GM12801 (cell line): ENCODE results near the gene STOX1.

ENCODE experiments used
- TF ChIP-seq, protein P1 (sequence below): IDR thresholded peaks from one replicate; pipeline ENCODE4 v1.5.1; 2011; ENCODE audit warnings: control low read depth; ENCODE audit not compliant: insufficient read length; ENCODE audit errors: extremely low read depth

STOX1 gene

DNA sequence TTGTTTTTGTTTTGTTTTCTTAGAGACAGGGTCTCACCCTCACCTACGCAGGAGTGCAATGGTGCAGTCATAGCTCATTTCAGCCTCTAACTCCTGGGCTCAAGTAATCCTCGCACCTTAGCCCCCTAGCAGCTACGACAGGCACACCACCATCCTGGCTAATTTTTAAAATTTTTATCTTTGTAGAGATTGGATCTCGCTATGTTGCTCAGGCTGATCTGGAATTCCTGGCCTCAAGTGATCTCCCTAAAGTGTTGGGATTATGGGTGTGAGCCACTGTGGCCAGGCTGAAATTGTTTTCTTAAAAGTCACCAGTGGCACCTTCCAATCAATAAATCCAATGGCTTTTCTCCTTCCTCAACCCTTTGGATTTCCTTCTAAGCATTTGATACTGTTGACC lies 52.9 kb downstream of the STOX1 start:
- TF ChIP-seq, protein P1, sequence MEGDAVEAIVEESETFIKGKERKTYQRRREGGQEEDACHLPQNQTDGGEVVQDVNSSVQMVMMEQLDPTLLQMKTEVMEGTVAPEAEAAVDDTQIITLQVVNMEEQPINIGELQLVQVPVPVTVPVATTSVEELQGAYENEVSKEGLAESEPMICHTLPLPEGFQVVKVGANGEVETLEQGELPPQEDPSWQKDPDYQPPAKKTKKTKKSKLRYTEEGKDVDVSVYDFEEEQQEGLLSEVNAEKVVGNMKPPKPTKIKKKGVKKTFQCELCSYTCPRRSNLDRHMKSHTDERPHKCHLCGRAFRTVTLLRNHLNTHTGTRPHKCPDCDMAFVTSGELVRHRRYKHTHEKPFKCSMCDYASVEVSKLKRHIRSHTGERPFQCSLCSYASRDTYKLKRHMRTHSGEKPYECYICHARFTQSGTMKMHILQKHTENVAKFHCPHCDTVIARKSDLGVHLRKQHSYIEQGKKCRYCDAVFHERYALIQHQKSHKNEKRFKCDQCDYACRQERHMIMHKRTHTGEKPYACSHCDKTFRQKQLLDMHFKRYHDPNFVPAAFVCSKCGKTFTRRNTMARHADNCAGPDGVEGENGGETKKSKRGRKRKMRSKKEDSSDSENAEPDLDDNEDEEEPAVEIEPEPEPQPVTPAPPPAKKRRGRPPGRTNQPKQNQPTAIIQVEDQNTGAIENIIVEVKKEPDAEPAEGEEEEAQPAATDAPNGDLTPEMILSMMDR, result no peak

DNA sequence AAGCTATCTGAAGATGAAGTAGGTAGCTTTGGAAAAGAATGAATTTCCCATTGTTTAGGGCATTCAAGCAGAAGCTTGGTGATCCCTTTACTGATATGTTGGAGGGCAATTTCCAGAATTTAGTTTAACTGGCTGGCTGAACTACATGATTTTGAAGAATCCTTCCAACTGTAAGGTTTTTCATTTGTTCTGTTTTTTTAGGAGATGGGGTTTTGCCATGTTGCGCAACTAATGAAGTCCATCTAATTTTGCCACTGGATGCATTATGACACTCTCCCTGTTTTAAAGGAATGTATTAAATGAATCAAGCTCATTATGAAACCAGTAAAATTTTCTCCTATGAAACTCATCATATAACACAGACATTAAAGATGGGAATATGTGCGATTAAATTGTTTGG lies 67.7 kb downstream of the STOX1 start:
- TF ChIP-seq, protein P1, result no peak

DNA sequence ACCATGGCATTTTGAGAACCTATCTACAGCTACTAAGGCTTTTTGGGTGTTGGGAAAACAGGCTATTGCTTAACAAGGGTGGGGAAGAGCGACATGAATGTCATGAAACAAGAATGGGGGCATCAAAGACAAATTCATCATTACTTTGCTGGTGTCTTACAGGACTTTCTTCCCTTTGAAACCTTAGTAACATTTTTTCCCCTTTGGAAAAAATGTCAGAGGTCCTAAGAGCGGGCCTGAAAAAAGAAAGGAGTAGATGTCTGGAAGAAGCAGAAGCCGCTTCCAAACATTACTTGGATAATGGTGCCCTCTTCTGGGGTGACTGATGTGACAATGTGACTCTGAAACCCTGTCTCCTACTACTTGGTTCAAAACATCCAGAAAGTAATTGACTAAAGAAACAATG lies 70.0 kb downstream of the STOX1 start:
- TF ChIP-seq, protein P1, result no peak

DNA sequence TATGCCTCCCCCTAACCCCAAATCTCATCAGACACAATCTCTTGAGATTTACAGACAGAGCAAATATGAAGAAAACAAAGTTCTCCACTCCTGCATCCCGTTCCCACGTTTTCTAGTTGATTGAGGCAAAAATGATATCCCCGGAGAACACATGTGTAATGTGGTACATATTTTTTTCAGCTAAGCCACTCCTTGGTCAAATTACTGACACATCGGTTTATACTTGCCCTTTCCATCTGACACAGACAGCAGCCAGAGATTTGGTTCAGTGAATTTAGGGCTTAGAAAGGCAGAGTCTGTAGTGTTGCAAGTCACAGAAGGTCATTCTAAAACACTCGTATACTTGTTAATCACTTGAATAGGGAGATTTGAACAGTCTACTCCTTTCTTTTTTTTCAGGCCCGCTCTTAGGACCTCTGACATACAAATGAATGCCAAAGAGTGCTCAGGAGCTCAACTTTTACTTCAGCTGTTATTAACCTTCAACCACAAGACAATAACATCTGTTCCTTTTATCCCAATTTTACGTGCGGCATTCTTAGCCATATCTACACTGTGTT lies 71.9 kb downstream of the STOX1 start:
- TF ChIP-seq, protein P1, result no peak

DNA sequence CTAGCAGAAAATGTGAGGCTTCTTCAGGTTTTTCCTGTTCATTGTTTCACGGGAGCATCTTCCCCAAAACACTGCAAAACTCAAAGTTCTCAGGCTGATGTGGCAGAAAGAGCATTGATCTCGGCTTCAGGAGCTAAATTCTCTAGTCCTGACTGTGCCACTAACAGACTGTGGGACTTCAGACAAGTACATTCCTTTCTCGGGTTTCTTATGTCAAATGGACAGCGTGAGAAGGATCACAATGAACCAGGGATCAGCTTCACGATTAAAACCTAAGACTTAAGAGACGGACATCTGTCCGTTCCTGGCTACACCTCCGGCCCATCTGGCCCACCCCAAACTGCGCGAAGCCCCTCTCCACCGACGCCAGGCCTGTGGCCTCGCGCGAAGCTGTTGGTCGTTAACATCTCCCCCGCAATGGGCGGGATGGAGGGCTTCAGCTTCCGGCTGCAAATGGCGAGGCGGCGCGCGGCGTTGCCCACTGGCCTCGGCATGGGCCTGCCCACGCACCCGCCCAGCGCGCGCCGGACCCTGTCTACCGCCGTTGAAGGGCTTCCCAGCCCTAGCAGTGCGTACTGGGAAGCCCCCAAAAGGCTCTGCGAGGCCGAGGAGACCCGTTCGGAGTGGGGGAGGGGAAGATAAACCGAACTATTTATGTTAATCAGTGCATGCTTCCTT lies 73.2 kb downstream of the STOX1 start:
- TF ChIP-seq, protein P1, result no peak

DNA sequence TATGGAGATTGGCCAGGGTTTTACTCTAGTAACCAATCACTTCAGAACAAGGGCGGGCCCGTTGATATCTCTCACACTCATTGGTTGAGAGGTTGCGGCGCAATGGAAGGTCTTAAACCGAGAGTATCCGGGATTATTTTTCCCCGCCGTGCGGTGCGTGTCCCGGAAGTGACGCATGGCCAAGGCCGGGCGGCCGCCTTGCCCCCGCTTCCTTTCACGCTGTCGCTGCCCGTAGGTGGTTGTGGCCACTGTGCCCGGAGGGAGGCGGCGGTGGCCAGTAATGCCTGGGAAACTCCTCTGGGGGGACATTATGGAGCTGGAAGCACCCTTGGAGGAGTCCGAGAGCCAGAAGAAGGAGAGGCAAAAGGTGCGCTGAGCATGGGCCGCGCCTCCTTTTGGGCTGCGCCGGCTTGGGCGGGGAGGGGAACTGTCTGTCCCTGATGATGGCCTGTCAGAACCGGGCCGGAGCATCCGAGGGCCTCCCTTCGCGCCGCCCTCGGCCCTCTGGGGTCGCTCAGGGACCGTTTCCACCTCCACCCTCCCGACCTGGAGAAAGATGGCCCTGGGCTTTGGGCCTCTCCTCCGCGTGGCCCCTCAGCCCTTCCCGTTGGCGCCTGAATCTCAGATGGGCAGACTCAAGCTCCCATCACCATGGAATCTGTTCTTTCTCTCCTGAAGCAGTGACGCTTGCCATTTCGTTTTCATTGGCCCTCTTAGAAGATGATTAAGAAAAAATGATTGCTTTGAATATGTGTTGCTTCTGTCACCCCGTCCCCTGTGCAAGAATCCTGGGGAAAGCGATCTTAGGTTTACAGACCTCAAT lies 74.0 kb downstream of the STOX1 start, which contains the start of gene DDX50:
TSS of gene DDX50 (plus strand) at position 211 of the 823 bp plus-strand sequence. CDS start at position 281, 70 bp downstream.
- TF ChIP-seq, protein P1, result no peak

DNA sequence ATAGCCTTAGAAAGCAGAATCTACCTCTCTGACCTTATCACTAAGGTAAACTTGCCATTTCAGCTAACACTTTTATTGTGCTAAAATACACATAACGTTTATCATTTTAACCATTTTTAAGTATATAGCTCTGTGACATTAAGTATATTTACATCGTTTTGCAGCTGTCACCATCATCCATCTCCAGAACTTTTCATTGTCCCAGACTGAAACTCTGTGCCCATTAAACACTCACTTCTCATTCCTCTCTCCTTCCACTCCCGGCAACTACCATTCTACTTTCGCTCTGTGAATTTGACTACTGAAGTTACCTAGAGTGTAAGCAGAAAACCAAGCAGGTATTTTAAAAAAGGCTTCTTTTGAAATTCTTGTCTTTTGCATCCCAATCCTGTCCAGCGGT lies 75.1 kb downstream of the STOX1 start:
- TF ChIP-seq, protein P1, result no peak
